OCI-LY1 (cell line): ENCODE results near the gene MYEF2.

ENCODE experiments used
- H2AFZ ChIP-seq: fragments of 200-600 bp; sonication (generic), shearing (Covaris generic); 2 replicates; pipeline ENCODE4 v1.6.0; 2014; ENCODE audit warnings: antibody characterized with exemption, mild to moderate bottlenecking, low read length
- H3F3A ChIP-seq: fragments of 200-600 bp; sonication (generic), shearing (Covaris generic); 2 replicates; pipeline ENCODE4 v1.6.0; 2014; ENCODE audit warnings: mild to moderate bottlenecking, antibody characterized with exemption, low read length, moderate library complexity; ENCODE audit not compliant: insufficient read depth
- H3K27ac ChIP-seq: fragments of 200-600 bp; sonication (generic); 2 replicates; pipeline ENCODE4 v1.5.1; 2014; ENCODE audit warnings: low read length, mixed run types, mild to moderate bottlenecking, low read depth; ENCODE audit not compliant: poor library complexity, severe bottlenecking
- H3K27me3 ChIP-seq: fragments of 200-600 bp; sonication (generic); 2 replicates; pipeline ENCODE4 v1.6.0; 2014; ENCODE audit warnings: antibody characterized with exemption, mild to moderate bottlenecking, low read length, moderate library complexity; ENCODE audit not compliant: insufficient read depth
- H3K36me3 ChIP-seq: fragments of 200-600 bp; sonication (generic); 2 replicates; pipeline ENCODE4 v1.6.1; 2014; ENCODE audit warnings: mild to moderate bottlenecking, antibody characterized with exemption, low read length, moderate library complexity, mixed read lengths; ENCODE audit not compliant: insufficient read depth
- H3K4me1 ChIP-seq: fragments of 200-600 bp; sonication (generic); 2 replicates; pipeline ENCODE4 v1.5.1; 2014; ENCODE audit warnings: mild to moderate bottlenecking, low read length, moderate library complexity; ENCODE audit not compliant: insufficient read depth, severe bottlenecking
- H3K4me2 ChIP-seq: fragments of 200-600 bp; sonication (generic), shearing (Covaris generic); 2 replicates; pipeline ENCODE4 v1.6.1; 2014; ENCODE audit warnings: low read length
- H3K4me3 ChIP-seq: fragments of 200-600 bp; sonication (generic); 2 replicates; pipeline ENCODE4 v1.5.1; 2014; ENCODE audit warnings: low read length, low read depth, mild to moderate bottlenecking, mixed read lengths; ENCODE audit not compliant: poor library complexity, severe bottlenecking
- H3K79me2 ChIP-seq: fragments of 200-600 bp; shearing (Covaris generic); 2 replicates; pipeline ENCODE4 v1.6.1; 2016; ENCODE audit warnings: mixed run types, low read length, mixed read lengths; ENCODE audit not compliant: insufficient read depth
- H3K9ac ChIP-seq: fragments of 200-600 bp; sonication (generic), shearing (Covaris generic); 2 replicates; pipeline ENCODE4 v1.6.1; 2014; ENCODE audit warnings: mild to moderate bottlenecking, low read length, mixed read lengths
- H3K9me2 ChIP-seq: fragments of 200-600 bp; sonication (generic), shearing (Covaris generic); 2 replicates; pipeline ENCODE4 v1.6.1; 2014; ENCODE audit warnings: low read depth, mild to moderate bottlenecking, low read length, mixed read lengths
- H3K9me3 ChIP-seq: fragments of 200-600 bp; shearing (Covaris generic); 2 replicates; pipeline ENCODE4 v1.6.1; 2014; ENCODE audit warnings: low read length, mixed read lengths
- H4K20me1 ChIP-seq: fragments of 200-600 bp; sonication (generic), shearing (Covaris generic); 2 replicates; pipeline ENCODE4 v1.6.0; 2016; ENCODE audit warnings: mild to moderate bottlenecking, low read length; ENCODE audit not compliant: insufficient read depth
- CTCF ChIP-seq: fragments of 200-600 bp; sonication (generic), shearing (Covaris generic); IDR thresholded peaks from 2 replicates; pipeline ENCODE4 v1.5.1; 2017; ENCODE audit warnings: mild to moderate bottlenecking, antibody characterized with exemption, low read length, moderate library complexity, mixed read lengths
- EZH2 ChIP-seq: fragments of 200-600 bp; sonication (generic), shearing (Covaris generic); IDR thresholded peaks from 2 replicates; pipeline ENCODE4 v1.8.0; 2017; ENCODE audit warnings: borderline replicate concordance, mixed run types, mild to moderate bottlenecking, antibody characterized with exemption, low read length, moderate library complexity, mixed read lengths

Gene MYEF2

GRCh38 chr15:48119277-48119676 is 58.8 kb downstream of the MYEF2 start:
- Histone ChIP-seq H3K79me2 (no peaks in the 10 kb centered on the region), H3K4me2 (no peak overlapping the region), H3K9me3 (no peaks in the 10 kb centered on the region), H3K36me3 (no peaks in the 10 kb centered on the region), H3K4me3 (no peak overlapping the region), H4K20me1 (no peaks in the 10 kb centered on the region), H3K4me1 (no peaks in the 10 kb centered on the region), H3K9me2 (no peaks in the 10 kb centered on the region), H3K9ac (no peak overlapping the region), H2AFZ (no peak overlapping the region), H3K27me3 (no peaks in the 10 kb centered on the region), H3F3A (no peaks in the 10 kb centered on the region), H3K27ac (no peak overlapping the region)
- no peak for TF ChIP-seq EZH2
- TF ChIP-seq CTCF = no peak

- no peaks in the 10 kb centered on the region for H3K79me2 ChIP-seq
Observed at GRCh38 chr15:48112242-48112641, 65.9 kb downstream of the MYEF2 start.

GRCh38 chr15:48109856-48110531 is 68.1 kb downstream of the MYEF2 start:
- Histone ChIP-seq H3K4me1 (no peaks in the 10 kb centered on the region), H3K79me2 (no peaks in the 10 kb centered on the region), H3K4me2 (no peak overlapping the region), H3K27me3 (no peaks in the 10 kb centered on the region), H3K9me2 (no peaks in the 10 kb centered on the region), H2AFZ (no peak overlapping the region), H3F3A (no peaks in the 10 kb centered on the region), H3K4me3 (no peak overlapping the region), H3K36me3 (no peaks in the 10 kb centered on the region), H3K9ac (no peak overlapping the region), H4K20me1 (no peaks in the 10 kb centered on the region), H3K9me3 (no peaks in the 10 kb centered on the region), H3K27ac (no peak overlapping the region)
- TF ChIP-seq EZH2 (no peak), CTCF (no peak)

More at GRCh38 chr15:48112242-48112641, 65.9 kb downstream of the MYEF2 start:
- H3K27me3 ChIP-seq = no peaks in the 10 kb centered on the region
- no peaks in the 10 kb centered on the region for H3K9me3 ChIP-seq
- no peaks in the 10 kb centered on the region for H4K20me1 ChIP-seq
- H3K4me1 ChIP-seq = no peaks in the 10 kb centered on the region
- H3K36me3 ChIP-seq = no peaks in the 10 kb centered on the region
- TF ChIP-seq CTCF = peak; percentile 37
- TF ChIP-seq EZH2 = no peak
- H3F3A ChIP-seq = no peaks in the 10 kb centered on the region
- no peak overlapping the region for H3K27ac ChIP-seq
- no peak overlapping the region for H3K4me3 ChIP-seq
- no peak overlapping the region for H3K9ac ChIP-seq
- H3K4me2 ChIP-seq = no peak overlapping the region
- no peak overlapping the region for H2AFZ ChIP-seq
- no peaks in the 10 kb centered on the region for H3K9me2 ChIP-seq
